NCI-H446 (cell line): ENCODE measurements around the gene TMEM150B.

ENCODE experiments used
- DNase-seq, 2 experiments: peaks; one replicate each; lab custom pipeline; 2025; lab: John Stamatoyannopoulos, UW

Gene TMEM150B

DNA sequence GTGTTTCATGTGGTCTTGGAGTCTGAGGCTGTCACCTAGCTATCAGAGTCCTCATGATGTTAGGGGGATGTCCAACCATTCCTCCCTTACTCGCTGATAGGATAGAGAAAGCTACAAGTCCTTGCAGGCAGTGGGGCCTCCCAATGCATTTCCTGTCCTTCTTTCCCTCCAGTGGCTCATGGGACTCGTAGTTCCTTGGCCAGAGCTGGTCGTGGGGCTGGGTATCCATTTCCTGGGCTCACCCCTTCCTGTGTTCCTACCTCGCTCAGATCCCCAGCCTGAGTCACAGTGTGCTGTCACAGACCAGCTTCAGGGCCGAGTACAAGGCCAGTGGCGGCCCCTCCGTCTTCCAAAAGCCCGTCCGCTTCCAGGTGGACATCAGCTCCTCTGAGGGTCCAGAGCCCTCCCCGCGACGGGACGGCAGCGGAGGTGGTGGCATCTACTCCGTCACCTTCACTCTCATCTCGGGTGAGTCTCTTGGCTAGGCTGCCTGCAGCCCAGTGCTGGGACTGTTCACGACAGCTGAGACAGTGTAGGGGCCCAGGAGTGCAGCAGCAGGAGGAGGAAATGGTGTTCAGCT, 19.1 kb downstream of the TMEM150B start:
- DNase-seq = no peak

DNA sequence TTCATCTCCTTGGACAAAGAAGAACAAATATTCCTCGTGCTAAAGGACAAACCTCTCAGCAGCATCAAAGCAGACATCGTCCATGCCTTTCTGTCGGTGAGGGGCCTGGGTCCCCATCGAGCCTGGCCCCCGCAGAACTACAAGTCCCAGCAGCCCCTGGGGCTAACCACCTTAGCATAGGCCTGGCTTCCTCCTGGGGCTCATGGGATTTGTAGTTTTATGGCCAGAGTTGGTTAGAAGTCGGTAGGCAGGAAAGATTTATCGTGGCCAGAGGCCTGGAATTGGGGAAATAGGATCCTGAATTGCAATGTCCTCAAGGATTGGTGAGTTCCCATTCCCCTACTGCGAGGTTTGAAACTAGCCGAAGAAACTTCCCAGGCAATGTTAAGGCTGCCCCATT, 19.6 kb downstream of the TMEM150B start:
- DNase-seq = peak in 1 of 2 experiments; percentile 17

DNA sequence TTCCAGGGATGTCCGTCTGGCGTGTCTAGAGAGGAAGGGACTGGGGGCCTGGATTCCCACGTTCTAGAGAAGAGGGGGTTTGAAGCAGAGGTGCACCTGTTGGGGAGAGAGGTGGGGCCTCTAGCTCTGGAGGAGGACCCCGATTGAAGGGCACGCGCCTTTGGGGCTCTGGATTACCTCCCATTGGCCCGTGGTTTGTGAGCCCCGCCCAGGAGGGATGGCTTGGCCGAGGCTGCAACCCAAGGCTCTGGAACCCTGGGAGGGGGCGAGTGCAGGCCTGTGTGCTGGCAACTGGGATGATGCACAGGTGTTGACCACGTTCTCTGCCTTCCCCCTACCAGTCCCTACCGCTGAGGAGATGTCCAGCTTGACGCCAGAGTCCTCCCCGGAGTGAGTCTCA, 20.2 kb downstream of the TMEM150B start:
- no peak for DNase-seq

DNA sequence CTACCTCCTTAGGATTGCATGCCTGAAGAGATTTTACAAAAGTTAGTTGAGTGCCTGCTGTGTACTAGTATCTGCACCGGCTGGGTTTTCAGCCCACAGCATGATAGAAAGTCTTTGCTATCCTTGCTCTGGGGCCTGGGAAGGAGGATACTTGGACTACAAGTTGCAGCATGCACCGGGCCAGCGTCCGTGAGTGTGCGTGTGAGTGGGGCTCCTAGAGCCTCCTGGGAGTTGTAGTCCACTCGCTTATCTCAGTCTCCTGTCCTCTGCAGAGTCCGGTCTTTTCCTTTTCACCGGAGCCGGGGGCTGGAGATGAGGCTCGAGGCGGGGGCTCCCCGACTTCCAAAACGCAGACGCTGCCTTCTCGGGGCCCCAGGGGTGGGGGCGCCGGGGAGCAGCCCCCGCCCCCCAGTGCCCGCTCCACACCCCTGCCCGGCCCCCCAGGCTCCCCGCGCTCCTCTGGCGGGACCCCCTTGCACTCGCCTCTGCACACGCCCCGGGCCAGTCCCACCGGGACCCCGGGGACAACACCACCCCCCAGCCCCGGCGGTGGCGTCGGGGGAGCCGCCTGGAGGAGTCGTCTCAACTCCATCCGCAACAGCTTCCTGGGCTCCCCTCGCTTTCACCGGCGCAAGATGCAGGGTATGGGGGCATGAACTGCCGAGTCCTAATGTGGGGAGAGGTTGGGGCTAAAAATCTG, 20.7 kb downstream of the TMEM150B start:
- no peak for DNase-seq

DNA sequence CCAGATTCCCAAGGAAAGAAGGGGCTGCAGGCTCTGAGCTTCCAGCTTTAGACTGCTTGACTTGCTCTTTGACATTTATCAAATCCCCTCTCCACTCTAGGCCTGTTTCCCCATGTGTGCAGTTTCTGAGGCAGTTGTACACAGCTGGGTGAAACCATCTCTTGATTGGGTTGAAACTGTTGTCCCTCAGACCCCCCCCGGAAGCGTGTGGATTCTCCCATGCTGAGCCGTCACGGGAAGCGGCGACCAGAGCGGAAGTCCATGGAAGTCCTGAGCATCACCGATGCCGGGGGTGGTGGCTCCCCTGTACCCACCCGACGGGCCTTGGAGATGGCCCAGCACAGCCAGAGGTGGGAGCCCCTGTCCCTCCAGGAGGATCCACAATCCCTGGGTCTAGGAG, 21.7 kb downstream of the TMEM150B start:
- DNase-seq = no peak

DNA sequence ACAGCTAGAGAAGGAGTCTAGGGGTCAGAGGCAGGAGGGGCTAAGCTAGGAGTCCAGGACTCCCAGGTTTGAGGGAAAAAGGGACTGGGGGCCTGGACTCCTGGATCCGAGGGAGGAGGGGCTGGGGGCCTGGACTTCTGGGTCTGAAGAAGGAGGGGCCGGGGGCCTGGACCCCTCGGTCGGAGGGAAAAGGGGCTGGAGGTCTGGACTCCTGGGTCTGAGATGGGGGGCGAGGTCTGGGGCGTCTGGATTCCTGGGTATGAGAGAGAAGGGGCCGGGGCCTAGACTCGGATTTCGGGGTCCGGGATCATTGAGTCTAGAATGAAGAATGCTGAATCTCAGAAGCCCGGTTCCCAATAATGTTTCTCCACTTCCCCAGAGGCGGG, 22.8 kb downstream of the TMEM150B start:
- DNase-seq = no peak

DNA sequence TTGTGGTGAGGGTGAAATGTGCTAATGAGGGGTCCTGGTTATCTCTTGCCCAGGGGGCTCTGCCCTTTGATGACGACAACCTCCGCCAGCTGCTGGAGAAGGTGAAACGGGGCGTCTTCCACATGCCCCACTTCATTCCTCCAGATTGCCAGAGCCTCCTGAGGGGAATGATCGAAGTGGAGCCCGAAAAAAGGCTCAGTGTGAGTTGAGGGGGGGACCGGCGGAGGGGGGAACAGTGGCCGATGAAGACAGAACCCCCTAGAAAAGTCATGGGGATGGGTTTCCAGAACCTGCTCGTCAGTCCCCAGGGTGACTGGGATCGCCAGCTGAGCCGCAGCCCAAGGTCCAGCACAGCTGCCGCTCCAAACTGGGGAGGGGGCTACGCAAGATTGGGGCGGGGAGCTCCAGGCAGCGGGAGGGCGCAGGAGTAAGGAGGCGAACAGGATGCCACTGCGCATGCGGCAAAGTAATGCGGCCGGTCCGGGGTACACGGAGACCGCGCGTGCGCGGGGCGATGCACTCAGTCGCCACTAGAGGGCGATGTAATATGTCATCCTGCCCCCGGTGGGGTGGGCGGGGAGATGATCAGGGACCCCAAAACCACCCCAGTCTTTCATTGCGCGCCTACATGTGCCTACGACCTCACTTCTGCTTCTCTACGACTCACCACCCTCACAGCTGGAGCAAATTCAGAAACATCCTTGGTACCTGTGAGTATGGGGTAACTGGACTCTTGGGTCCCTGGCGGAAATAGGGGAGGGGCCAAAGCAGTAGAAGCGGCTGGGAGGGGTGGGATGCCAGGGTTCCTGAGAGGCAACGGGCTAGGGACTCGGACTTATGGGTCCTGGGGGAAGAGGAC, 23.5 kb downstream of the TMEM150B start:
- no peak for DNase-seq

DNA sequence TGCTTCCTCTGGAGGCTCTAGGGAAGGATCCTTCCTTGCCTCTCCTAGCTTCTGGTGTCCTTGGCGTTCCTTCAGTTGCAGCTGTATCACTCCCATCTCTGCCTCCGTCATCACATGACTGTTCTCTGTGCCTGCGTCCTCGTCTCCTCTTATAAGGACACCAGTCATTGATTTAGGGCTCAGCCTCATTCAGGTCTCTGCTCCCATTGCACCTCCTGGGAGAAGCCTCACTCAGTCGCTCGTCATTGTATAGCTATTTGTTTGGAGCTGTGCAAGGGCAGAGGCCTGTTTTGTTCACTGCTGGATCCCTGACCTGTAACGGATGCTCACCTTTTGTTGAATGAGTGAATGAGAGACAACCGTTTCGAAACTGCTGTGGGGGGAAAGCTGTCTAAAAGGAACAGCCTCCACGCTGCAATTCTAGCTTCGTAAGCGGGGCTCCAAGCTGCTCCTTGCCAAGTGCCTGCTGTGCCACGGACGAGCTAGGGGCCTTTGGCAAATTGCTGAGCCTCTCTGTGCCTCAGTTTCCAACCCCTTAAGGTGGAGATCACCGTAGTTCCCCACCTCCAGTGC, 24.2 kb downstream of the TMEM150B start:
- DNase-seq = no peak

DNA sequence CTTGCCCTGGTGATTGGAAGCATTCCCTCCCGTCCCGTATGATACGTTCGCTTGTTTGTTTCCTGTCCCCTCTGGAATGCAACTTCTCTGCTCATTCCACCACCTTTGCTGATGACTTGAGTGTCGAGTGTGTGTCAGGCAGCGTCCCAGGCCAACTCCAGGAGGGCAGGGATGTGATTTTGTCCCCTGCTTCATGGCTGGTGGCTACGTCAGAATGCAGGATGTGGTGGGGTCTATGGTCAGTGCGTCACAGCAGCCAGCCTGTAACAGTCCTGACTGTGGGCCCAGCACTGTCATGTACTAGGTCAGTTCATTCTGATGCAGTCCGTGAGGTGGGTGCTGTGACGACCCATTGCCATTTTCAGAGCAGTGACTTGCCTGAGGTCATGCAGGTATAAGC, 25.1 kb downstream of the TMEM150B start:
- DNase-seq = no peak

DNA sequence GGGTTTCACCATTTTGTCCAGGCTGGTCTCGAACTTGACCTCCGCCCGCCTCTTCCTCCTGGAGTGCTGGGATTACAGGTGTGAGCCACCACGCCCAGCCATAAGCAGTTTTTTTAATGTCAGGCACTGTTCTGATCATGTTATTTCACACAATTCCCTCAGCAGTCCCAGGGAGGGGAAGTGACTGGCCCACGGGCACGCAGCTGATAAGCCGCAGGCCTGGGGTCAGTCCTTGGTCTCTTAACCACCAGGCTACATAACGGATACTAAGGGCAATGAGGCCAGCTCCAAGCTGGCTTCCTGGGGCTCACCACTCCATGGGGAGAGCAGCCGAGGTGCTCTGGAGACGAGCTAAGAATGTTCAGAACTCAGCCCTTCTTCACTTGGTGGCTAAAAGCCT, 27.9 kb downstream of the TMEM150B start:
- DNase-seq = no peak

DNA sequence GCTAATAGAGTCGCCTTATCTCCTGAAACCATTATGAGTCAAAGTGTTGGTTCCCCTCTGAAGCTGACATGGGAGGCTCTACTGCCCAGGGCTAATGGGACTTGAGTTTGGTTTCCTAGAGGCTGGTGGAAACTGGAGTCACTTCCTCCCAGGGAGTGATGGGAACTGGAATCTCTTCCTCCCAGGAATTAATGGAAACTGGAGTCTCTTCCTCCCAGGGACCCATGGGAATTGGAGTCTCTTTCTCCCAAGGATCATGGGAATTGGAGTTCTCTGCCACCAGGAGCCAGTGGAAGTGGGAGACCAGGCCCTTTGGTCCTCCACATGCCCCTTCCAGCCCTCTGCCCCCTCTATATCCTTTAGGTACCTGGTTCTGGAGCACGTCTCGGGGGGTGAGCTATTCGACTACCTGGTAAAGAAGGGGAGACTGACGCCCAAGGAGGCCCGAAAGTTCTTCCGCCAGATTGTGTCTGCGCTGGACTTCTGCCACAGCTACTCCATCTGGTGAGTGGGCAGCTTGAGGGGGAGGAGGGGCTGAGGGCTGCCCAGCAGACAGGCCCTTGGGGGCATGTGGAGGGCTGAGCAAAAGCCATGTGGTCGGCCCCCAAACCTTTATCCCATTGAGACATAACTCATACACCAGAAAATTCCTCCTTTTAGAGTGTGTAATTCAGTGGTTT, 35.9 kb downstream of the TMEM150B start:
- DNase-seq = peak in 1 of 2 experiments; percentile 22

DNA sequence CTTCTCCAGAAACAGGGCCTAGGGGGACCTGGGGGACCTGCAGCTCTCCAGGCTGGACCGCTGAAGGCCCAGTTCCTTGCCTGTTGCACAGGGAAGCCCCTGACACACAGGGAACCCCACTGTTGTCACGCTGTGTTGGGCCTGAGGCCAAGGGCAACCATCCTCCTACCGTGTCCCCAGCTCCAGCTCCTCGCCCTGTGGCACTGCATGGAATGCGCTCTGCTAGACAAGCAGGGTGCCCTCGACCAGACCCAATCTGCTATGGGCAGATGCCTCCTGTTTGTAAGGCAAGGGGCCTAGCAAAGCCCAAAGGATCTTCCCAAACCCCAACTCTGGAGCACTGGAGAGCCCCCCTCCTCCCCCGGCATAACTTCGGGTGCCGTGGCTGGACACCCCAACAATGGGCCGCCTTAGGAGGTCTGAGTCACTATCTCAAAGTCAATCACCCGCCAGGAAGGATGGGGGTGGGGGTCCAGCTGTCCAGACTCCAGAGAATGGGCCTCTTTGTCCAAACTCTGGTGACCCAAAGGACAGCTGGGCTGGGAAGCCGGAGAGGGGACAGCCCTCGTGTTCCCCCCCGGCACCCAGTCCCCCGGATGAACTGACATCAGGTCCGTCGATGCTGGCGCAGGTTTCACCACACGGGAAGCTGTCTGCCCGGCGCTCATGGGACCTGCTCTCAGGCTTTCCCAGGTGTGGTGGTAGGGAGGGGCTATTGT, 37.6 kb downstream of the TMEM150B start:
- no peak for DNase-seq

DNA sequence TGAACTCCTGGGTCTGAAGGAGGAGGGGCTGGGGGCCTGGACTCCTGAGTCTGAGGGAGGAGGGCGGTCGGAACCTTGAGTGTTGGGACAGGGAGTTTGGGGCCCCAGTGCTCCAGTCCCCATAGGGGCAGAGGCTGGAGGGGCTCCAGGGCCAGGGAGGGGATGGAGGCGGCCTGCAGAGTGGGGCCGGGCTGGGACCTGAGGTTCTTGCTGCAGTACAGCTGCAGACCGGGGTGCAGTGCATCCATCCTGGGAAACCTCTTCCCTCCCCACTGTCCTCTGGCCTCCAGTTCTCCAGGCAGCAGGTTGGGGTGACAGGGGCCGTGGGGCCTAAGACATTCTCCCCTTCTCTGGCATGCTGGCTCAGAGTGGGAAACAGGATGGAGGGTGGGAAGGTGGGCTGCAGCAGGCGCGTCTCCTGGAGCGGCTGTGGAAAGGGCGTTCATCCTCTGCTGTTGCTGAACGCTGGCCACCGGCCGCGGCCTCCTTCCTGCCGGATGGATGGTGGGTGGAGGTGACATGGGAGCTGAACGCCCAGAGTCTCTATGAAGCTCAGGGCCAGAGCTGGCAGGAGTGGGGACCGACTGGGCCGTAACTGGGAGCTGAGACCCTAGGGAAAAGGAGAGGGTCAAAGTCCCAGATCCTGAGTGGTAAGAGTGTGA, 39.8 kb downstream of the TMEM150B start:
- no peak for DNase-seq

DNA sequence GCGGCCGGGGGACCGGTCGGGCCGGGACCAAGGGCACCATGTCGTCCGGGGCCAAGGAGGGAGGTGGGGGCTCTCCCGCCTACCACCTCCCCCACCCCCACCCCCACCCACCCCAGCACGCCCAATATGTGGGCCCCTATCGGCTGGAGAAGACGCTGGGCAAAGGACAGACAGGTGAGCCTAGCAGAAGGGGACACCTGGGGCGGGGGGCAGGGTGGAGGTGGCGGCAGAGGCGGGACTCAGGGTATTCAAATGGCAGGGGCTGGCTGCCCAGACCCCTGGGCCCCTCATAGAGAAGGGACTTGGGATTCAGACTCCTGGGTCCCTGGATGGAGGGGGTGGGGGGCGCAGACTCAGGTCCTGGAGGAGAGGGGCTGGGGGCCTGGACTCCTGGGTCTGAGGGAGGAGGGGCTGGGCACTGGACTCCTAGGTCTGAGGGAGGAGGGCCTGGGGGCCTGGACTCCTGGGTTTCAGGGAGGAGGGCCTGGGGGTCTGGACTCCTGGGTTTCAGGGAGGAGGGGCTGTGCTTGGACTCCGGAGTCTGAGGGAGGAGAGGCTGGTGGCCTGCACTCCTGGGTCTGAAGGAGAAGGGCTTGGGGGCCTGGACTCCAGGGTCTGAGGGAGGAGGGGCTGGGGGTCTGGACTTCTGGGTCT, 40.6 kb downstream of the TMEM150B start:
- no peak for DNase-seq

DNA sequence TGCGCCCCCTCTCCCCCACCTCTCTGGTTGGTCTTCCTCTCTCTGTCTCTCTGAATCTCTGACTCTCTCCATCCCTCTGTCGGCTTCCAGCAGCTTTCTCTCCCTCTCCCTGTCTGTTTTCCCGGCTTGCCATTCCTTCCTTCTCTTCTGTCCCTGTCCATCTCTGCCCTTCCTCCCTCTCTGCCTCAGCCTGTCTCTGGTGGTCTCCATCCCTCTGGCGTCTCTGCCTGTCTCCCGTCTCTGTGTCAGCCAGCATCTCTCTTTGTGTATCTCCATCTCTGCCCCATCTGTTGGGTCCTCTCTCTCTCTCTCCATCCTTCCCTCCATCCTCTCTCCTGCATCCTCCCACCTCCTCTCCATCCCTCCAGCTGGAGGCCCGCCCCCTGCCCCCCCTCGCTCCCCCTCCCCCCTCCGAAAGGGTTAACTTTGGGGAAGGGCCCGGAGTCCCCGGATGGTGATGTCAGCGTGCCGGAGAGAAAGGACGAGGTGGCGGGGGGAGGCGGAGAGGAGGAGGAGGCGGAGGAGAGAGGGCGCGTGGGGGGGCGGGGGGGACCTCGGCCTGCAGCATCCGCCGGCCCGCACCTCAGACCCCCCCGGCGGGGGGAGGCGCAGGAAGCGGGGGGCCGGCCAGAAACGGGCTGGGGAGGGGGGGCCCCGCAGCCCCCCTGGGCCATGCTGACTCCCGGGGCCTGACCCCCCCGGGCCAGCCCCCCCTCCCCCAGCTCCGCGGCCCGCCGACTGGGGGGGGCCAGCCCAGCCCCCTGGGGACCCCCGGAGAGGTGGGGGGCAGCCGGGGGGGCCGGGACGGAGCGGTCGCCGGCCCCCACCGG, 41.4 kb downstream of the TMEM150B start, which contains the start of gene BRSK1:
TSS of gene BRSK1 (plus strand) at position 450 of the 830 bp plus-strand sequence. CDS start 446 bp downstream, outside the sequence.
- peak; percentile 37 to 80 for DNase-seq

DNA sequence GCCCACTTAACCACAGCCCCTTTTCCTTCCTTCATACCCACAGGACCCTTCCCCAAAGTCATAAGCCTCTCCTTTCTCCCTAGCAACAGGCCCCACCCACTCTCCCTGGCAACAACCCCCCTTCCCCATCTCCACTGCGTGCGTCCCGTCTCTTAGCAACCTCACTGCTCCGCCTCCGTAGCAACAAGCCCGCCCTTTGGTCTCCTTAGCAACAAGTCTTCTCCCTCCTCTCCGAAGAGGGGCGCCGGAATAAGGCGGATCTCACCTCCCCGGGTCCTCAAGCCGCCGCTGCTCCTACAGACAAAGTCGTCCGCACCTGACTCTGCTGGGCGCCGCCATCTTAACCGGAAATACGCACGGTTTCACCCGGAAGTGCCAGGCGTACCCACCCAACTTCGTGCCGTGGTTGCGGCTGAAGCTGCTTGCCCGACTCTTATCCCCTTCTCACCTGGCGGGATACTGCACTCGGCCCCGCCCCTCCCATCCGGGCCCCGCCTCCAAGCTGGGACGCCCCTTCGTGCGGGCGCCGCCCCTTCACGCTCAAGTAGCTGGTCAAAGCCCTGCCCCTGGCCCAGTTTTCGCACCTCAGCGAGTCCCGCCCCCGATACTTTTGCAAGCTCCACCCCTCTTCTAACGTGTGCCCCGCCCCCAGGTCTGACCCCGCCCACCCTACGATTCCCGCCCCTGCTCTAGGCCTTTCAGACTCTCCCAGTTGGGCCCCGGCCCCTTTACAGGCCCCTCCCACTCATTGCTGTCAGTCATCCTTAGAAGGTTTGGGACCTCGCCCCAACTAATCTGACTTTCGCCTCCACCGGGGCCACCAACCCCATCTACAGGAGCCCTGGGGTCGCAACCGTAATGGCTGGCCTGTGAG, 45.1 kb downstream of the TMEM150B start, which contains the start of gene HSPBP1:
TSS of gene HSPBP1 (minus strand) at position 341 of the 874 bp plus-strand sequence. CDS start 502 bp downstream, outside the sequence.
- DNase-seq = peak; percentile 95 to 97

DNA sequence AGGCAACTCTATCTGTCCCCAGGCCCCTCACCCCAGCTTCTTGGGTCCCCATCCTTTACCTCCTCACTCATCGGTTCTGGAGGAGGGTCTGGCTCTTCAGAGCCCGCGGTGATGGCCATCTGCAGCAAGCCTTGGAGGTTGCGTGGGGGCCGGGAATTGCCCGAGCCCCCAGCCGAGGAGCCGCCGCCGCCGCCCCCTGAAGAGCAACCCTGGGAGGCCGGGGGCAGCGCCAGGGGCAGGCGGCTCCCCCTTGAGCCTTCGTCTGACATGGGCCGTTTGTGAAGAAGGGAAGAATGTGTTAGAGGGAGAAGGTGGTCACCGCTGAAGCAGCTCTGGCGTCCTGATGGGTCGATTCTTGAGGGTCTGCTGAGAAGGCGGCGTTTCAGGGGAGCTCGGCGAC, 45.8 kb downstream of the TMEM150B start:
- DNase-seq = no peak
